K562 (cell line): ENCODE measurements around the gene TBC1D32. TPM values are rescaled to one million over a fixed set of nuclear protein-coding genes. Genes with fewer than 3 reads are reported as not detected.
"Not testable (repeated sequence)": the region's sequence is repeated elsewhere in the genome, so short reads cannot be mapped to it uniquely, and the experiment has no call there.

Experiments used
- ATAC-seq: fragments of 200-7000 bp; cut with Tn5 transposase; 3 replicates; pipeline ENCODE4 v1.9.1; 2020; ENCODE audit warnings: moderate library complexity
- BruUV-seq: library from RNA; stranded (reverse); fragments of 400-500 nt; replicated peaks from 2 replicates; lab custom pipeline; 2021; lab: Mats Ljungman, UMichigan
- CTCF ChIA-PET: fragments of 300-600 bp; formaldehyde crosslinking; extraction: SDS; loops from one replicate; lab custom pipeline; 2021; ENCODE audit warnings: low intra/inter-chr PET ratio; lab: Yijun Ruan, JAX
- POLR2A ChIA-PET: fragments of 300-600, 350-650 bp; sonication (Branson Sonifier 250); formaldehyde crosslinking; extraction: SDS; loops from one replicate; lab custom pipeline; 2021; ENCODE audit warnings: antibody characterized with exemption, inconsistent platforms; lab: Yijun Ruan, JAX
- DNase-seq, 4 experiments: peaks; one replicate each; pipeline versions ENCODE4 v3.0.0 to v3.0.0-alpha.2; 2011 to 2018; ENCODE audit warnings: low spot score in 3 of 4, mixed read lengths in 3 of 4; ENCODE audit errors: extremely low read depth in 1 of 4
- FAIRE-seq: peaks from 2 replicates; lab custom pipeline; 2011; peaks lifted over from hg19 to GRCh38; lab: Jason Lieb, UNC
- H2AFZ ChIP-seq: 2 replicates; pipeline ENCODE4 v1.6.0; 2011; ENCODE audit warnings: low read depth, low read length, control low read depth, inconsistent platforms
- H3K27ac ChIP-seq: fragments of 200-600 bp; 3 replicates; pipeline ENCODE4 v1.8.0; 2011; ENCODE audit warnings: low read depth, mild to moderate bottlenecking, control low read depth, inconsistent platforms, low read length, moderate library complexity, mixed read lengths; ENCODE audit errors: extremely low read depth
- H3K27me3 ChIP-seq, 2 experiments: fragments of 300-600 bp in 1 of 2; 2 replicates in 1 of 2; 3 replicates in 1 of 2; pipeline versions ENCODE4 v1.6.0 to v1.8.0; 2011; ENCODE audit warnings: inconsistent platforms in 2 of 2, low read length in 2 of 2, mild to moderate bottlenecking in 1 of 2, mixed read lengths in 1 of 2, moderate library complexity in 1 of 2; ENCODE audit not compliant: control insufficient read depth in 2 of 2, insufficient read depth in 2 of 2
- H3K36me3 ChIP-seq: fragments of 300-600 bp; 3 replicates; pipeline ENCODE4 v1.8.0; 2011; ENCODE audit warnings: mild to moderate bottlenecking, low read length, inconsistent platforms; ENCODE audit not compliant: control insufficient read depth, insufficient read depth
- H3K4me1 ChIP-seq, 2 experiments: fragments of 200-600 bp in 1 of 2; replicated peaks in 1 of 2; 2 replicates in 1 of 2; 3 replicates in 1 of 2; pipeline versions ENCODE4 v1.5.1 to v1.8.0; 2011; ENCODE audit warnings: inconsistent platforms in 2 of 2, low read length in 2 of 2, mild to moderate bottlenecking in 1 of 2, mixed read lengths in 1 of 2, moderate library complexity in 1 of 2; ENCODE audit not compliant: control insufficient read depth in 2 of 2, insufficient read depth in 2 of 2
- H3K4me2 ChIP-seq: 2 replicates; pipeline ENCODE4 v1.6.1; 2011; ENCODE audit warnings: low read length, control low read depth, inconsistent platforms, mixed read lengths; ENCODE audit not compliant: insufficient read depth
- H3K4me3 ChIP-seq: fragments of 200-600 bp; sonication (generic), shearing (Covaris generic); 2 replicates; pipeline ENCODE4 v1.5.1; 2016; ENCODE audit warnings: control low read depth, inconsistent platforms
- H3K79me2 ChIP-seq: fragments of 200-600 bp; 3 replicates; pipeline ENCODE4 v1.8.0; 2011; ENCODE audit warnings: low read length, inconsistent platforms; ENCODE audit not compliant: control insufficient read depth, insufficient read depth
- H3K9ac ChIP-seq, 2 experiments: 2 replicates each; pipeline versions ENCODE4 v1.6.0 to v1.6.1; 2011; ENCODE audit warnings: low read depth in 2 of 2, low read length in 2 of 2, control low read depth in 1 of 2, inconsistent platforms in 1 of 2, mild to moderate bottlenecking in 1 of 2, mixed read lengths in 1 of 2; ENCODE audit not compliant: insufficient read depth in 1 of 2
- H3K9me1 ChIP-seq: one replicate; pipeline ENCODE4 v1.6.0; 2011; ENCODE audit warnings: inconsistent platforms, mild to moderate bottlenecking, low read length, moderate library complexity; ENCODE audit not compliant: control insufficient read depth, insufficient read depth
- H3K9me3 ChIP-seq: replicated peaks from 2 replicates; pipeline ENCODE4 v1.5.1; 2011; ENCODE audit warnings: low read depth, low read length, inconsistent platforms; ENCODE audit not compliant: control insufficient read depth, insufficient read depth
- H4K20me1 ChIP-seq: replicated peaks from 2 replicates; pipeline ENCODE4 v1.6.1; 2011; ENCODE audit warnings: low read length, inconsistent platforms, mixed read lengths; ENCODE audit not compliant: control insufficient read depth, insufficient read depth
- ARID1B ChIP-seq: fragments of 450-650 bp; IDR thresholded peaks from 2 replicates; pipeline ENCODE4 v1.6.1; 2016; ENCODE audit warnings: antibody characterized with exemption, mild to moderate bottlenecking, inconsistent platforms
- EP300 ChIP-seq: IDR thresholded peaks from 2 replicates; pipeline ENCODE4 v1.6.1; 2012; ENCODE audit warnings: low read length, improper control_type of control experiment
- EWSR1 ChIP-seq: fragments of 450-650 bp; IDR thresholded peaks from 2 replicates; pipeline ENCODE4 v1.6.1; 2018; ENCODE audit warnings: borderline replicate concordance, mild to moderate bottlenecking, low read depth, moderate library complexity; ENCODE audit not compliant: partially characterized antibody
- NFXL1 ChIP-seq: fragments of 450-650 bp; formaldehyde crosslinking; IDR thresholded peaks from 2 replicates; pipeline ENCODE4 v1.4.0; 2021; ENCODE audit warnings: mild to moderate bottlenecking
- TAF7 ChIP-seq: fragments of 450-650 bp; IDR thresholded peaks from 2 replicates; pipeline ENCODE4 v1.6.1; 2016; ENCODE audit warnings: missing genetic modification characterization, missing compliant biosample characterization
- TAF9B ChIP-seq: fragments of 450-650 bp; IDR thresholded peaks from 2 replicates; pipeline ENCODE4 v1.6.1; 2018; ENCODE audit warnings: mild to moderate bottlenecking; ENCODE audit not compliant: partially characterized antibody
- TFAM ChIP-seq: fragments of 250-450 bp; sonication (Bioruptor Pico); conservative IDR thresholded peaks from 2 replicates; pipeline ENCODE4 v1.5.0; 2021; ENCODE audit warnings: mild to moderate bottlenecking, moderate library complexity
- WHSC1 ChIP-seq: IDR thresholded peaks from one replicate; pipeline ENCODE4 v1.6.1; 2012; ENCODE audit warnings: low read length, control low read depth, inconsistent platforms
- ZBTB17 ChIP-seq: fragments of 450-650 bp; formaldehyde crosslinking; IDR thresholded peaks from 2 replicates; pipeline ENCODE4 v1.4.0; 2020; ENCODE audit warnings: mild to moderate bottlenecking
- ZNF197 ChIP-seq: fragments of 200-800 bp; sonication (Bioruptor generic); IDR thresholded peaks from 2 replicates; pipeline ENCODE4 v1.6.1; 2016; ENCODE audit warnings: low read depth, missing genetic modification characterization, missing compliant biosample characterization
- ZNF75A ChIP-seq: fragments of 450-650 bp; formaldehyde crosslinking; IDR thresholded peaks from 2 replicates; pipeline ENCODE4 v1.4.0; 2020; ENCODE audit warnings: mild to moderate bottlenecking
- WGBS: fragments of 100-300 bp; shearing (Covaris generic); methylation state at CpG from one replicate; pipeline ENCODE4 v1.1.6; 2016; ENCODE audit warnings: low coverage, mixed read lengths; ENCODE audit not compliant: insufficient coverage; ENCODE audit errors: missing lambda C conversion rate; 5-methylcytosine and 5-hydroxymethylcytosine counted together
- in situ Hi-C: fragments of 300-500 bp; cut with MboI; formaldehyde crosslinking; loops from 4 replicates; pipeline ENCODE4 v1.15.0; 2018; ENCODE audit warnings: inconsistent platforms, mixed read lengths
- intact Hi-C: fragments of 100-400 bp; cut with micrococcal nuclease; formaldehyde crosslinking; loops from 2 replicates; pipeline ENCODE4 v1.14.2; 2022
- polyA plus RNA-seq, 8 experiments: library from polyadenylated mRNA; depleted of rRNA in 4 of 8; stranded (reverse) in 5 of 8; unstranded in 3 of 8; fragments of >200 nt; fragmentation: Nextera tagmentation in 2 of 8; fragmentation: Illumina TruSeq in 1 of 8; extraction: Ambion mirVana in 2 of 8; extraction: Trizol in 1 of 8; gene quantifications; 2 replicates each; pipeline versions ENCODE4 v1.2.1 to v1.2.3, GENCODE V29; 2011 to 2014; ENCODE audit warnings: inconsistent platforms in 1 of 8, missing spikeins in 1 of 8
- total RNA-seq, 7 experiments: library from RNA; depleted of rRNA in 6 of 7; stranded (reverse); fragments of >200 nt in 6 of 7; fragmentation: Illumina TruSeq in 2 of 7; extraction: Trizol in 2 of 7; gene quantifications; 2 replicates each; pipeline versions ENCODE4 v1.2.1 to v1.2.3, GENCODE V29; 2011 to 2021; ENCODE audit warnings: low replicate concordance in 1 of 7
- TF ChIP-seq, protein P1 (sequence below): fragments of 450-650 bp; IDR thresholded peaks from 2 replicates; pipeline ENCODE4 v1.6.1; 2017; ENCODE audit warnings: antibody characterized with exemption

TBC1D32 gene
- total and polyA plus RNA-seq, 9 of the 15 experiments (the other 6 are each of a cell fraction or from before 2014, with no cell fraction given), result 2.5 to 9.6 (median 3.9) TPM

- H4K20me1 ChIP-seq, DNase-seq, FAIRE-seq, H3K9me1 ChIP-seq, H2AFZ ChIP-seq, POLR2A ChIA-PET, in situ Hi-C loops, H3K79me2 ChIP-seq, ATAC-seq, H3K9me3 ChIP-seq, H3K36me3 ChIP-seq, CTCF ChIA-PET, H3K4me2 ChIP-seq, H3K27ac ChIP-seq, BruUV-seq, intact Hi-C loops, H3K9ac ChIP-seq, H3K27me3 ChIP-seq, H3K4me1 ChIP-seq, H3K4me3 ChIP-seq: not testable (repeated sequence)
- 7% methylated on average over 6 of the region's 6 CpGs for WGBS
These were observed 291.1 kb downstream of the TBC1D32 start for GRCh38 chr6:121043211-121043610.

- ChIA-PET POLR2A (no interaction called here), CTCF (no interaction called here)
- Histone ChIP-seq H2AFZ (no peak overlapping the region), H3K4me1 (no peaks in the 10 kb centered on the region), H3K36me3 (no peaks in the 10 kb centered on the region), H3K4me3 (no peak overlapping the region), H3K9ac (no peak overlapping the region), H3K27me3 (no peaks in the 10 kb centered on the region), H3K4me2 (no peak overlapping the region), H3K27ac (no peak overlapping the region), H3K9me3 (no peaks in the 10 kb centered on the region), H3K79me2 (no peaks in the 10 kb centered on the region), H3K9me1 (no peaks in the 10 kb centered on the region), H4K20me1 (no peaks in the 10 kb centered on the region)
- 1% methylated on average over 13 of the region's 13 CpGs for WGBS
- FAIRE-seq (no peak), DNase-seq (no peak), ATAC-seq (no peak)
- in situ Hi-C loops, result no loop called here
- no TSS peak for BruUV-seq
- TF ChIP-seq EWSR1 (no peak), NFXL1 (no peak), ZNF197 (CRISPR knock-in tag) (no peak), TAF9B (no peak), WHSC1 (no peak), TFAM (CRISPR knock-in tag) (no peak), TAF7 (no peak), ZBTB17 (CRISPR knock-in tag) (no peak), ZNF75A (no peak), ARID1B (no peak), EP300 (no peak)
- TF ChIP-seq, protein P1, sequence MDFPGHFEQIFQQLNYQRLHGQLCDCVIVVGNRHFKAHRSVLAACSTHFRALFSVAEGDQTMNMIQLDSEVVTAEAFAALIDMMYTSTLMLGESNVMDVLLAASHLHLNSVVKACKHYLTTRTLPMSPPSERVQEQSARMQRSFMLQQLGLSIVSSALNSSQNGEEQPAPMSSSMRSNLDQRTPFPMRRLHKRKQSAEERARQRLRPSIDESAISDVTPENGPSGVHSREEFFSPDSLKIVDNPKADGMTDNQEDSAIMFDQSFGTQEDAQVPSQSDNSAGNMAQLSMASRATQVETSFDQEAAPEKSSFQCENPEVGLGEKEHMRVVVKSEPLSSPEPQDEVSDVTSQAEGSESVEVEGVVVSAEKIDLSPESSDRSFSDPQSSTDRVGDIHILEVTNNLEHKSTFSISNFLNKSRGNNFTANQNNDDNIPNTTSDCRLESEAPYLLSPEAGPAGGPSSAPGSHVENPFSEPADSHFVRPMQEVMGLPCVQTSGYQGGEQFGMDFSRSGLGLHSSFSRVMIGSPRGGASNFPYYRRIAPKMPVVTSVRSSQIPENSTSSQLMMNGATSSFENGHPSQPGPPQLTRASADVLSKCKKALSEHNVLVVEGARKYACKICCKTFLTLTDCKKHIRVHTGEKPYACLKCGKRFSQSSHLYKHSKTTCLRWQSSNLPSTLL, result no peak
- intact Hi-C loops, result no loop called here
These were observed 291.5 kb downstream of the TBC1D32 start for GRCh38 chr6:121042766-121043165.
